ENCODE results near the gene LZTS2. TPM values are rescaled to one million over a fixed set of nuclear protein-coding genes. Genes with fewer than 3 reads are reported as not detected.

Gene LZTS2
- total and polyA plus RNA-seq, 10 donors = 21.8 to 76.6 (median 54.6) TPM

DNA sequence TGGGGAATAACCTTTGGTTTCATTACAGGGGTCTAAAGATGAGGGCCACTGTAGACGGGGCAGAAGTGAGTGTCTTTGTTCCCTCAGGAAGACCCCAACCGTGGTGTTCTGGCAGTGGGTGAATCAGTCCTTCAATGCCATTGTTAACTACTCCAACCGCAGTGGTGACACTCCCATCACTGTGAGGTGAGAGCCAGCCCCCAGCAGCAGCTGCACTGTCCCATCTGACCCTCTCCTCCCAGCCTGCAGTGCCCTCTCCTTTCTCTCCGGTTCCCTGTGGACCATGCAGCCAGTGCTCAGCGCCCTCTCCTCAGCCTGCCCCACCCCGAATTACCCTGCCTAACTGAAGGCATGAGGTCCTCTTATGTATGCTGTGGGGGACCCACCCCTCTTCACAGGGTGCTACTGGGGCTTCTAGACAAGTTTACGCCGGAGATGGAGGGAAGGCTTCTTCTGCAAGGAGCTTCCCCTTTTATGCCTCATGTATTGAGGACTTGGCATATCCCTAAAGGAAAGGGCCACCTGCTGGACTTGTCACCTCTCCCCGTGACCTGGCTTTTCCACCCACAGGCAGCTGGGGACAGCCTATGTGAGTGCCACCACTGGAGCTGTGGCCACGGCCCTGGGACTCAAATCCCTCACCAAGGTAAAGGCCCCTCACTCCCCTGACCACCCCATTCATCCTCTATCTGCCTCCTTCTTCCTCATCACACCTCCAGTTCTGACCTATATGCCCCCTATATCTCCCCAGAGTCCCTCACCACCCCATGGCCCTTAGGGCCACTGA lies 36.5 kb downstream of the LZTS2 start:
- no peak overlapping the region for H3K4me3 ChIP-seq
- peaks cover 5 to 61% (median 49%) of the 10 kb centered on the region in 6 donors for H3K36me3 ChIP-seq
- no peak for TF ChIP-seq POLR2A (IDR thresholded peaks at IDR 0.05)
- TF ChIP-seq POLR2AphosphoS5 (IDR thresholded peaks at IDR 0.05) = no peak
- TF ChIP-seq CTCF (IDR thresholded peaks at IDR 0.05 in 8 of 11, conservative IDR thresholded peaks at IDR 0.05 in 3 of 11) = no peak
- peak; percentile 51 for DNase-seq
- intact Hi-C loops (cut with DNase I; ENCODE audit: low total_unique reads) = no loop called here
- no peak overlapping the region for H3K27ac ChIP-seq
- H3K27me3 ChIP-seq (replicated peaks in 1 of 7) = no peaks in the 10 kb centered on the region
- H3K9me3 ChIP-seq = no peaks in the 10 kb centered on the region
- H3K4me1 ChIP-seq = peaks cover 6 to 36% (median 19%) of the 10 kb centered on the region in 6 donors
- 84 to 92% (median 88%) methylated on average over 10 of the region's 10 CpGs for WGBS, 5 donors

DNA sequence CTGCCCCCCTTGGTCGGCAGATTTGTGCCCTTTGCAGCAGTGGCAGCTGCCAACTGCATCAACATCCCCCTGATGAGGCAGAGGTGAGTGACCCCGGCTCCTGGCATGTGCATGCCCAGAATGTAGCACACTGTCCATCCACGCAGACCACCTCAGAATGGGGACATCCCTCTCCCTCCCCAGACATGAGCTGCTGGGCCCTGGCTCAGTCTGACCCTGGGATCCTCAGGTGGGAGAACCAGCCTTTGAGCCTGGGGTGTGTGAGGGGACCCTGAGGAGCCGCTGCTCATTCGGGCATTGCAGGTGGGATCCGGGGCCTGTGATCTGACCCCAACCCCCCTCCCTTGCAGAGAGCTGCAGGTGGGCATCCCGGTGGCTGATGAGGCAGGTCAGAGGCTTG lies 37.1 kb downstream of the LZTS2 start:
- intact Hi-C loops (cut with DNase I; ENCODE audit: low total_unique reads) = no loop called here
- no peaks in the 10 kb centered on the region for H3K9me3 ChIP-seq
- peak; percentile 59 for DNase-seq
- no peak overlapping the region for H3K4me3 ChIP-seq
- H3K27ac ChIP-seq = no peak overlapping the region
- 73 to 95% (median 83%) methylated on average over 2 to 7 of the region's 7 CpGs for WGBS, 5 donors
- TF ChIP-seq POLR2A (IDR thresholded peaks at IDR 0.05) (no peak), CTCF (IDR thresholded peaks at IDR 0.05 in 8 of 11, conservative IDR thresholded peaks at IDR 0.05 in 3 of 11) (no peak), POLR2AphosphoS5 (IDR thresholded peaks at IDR 0.05) (no peak)
- peaks cover 5 to 61% (median 49%) of the 10 kb centered on the region in 6 donors for H3K36me3 ChIP-seq
- H3K27me3 ChIP-seq (replicated peaks in 1 of 7) = no peaks in the 10 kb centered on the region
- H3K4me1 ChIP-seq = peaks cover 9 to 36% (median 22%) of the 10 kb centered on the region in 6 donors

- TF ChIP-seq POLR2AphosphoS5 (IDR thresholded peaks at IDR 0.05) = no peak
- no peak for TF ChIP-seq POLR2A (IDR thresholded peaks at IDR 0.05)
- TF ChIP-seq CTCF (IDR thresholded peaks at IDR 0.05 in 8 of 11, conservative IDR thresholded peaks at IDR 0.05 in 3 of 11) = no peak
- peaks cover 5 to 61% (median 49%) of the 10 kb centered on the region in 6 donors for H3K36me3 ChIP-seq
These were observed 38.9 kb downstream of the LZTS2 start for GRCh38 chr10:101038484-101038883.

GRCh38 chr10:101040061-101040460 lies 40.5 kb downstream of the LZTS2 start:
- no peak for DNase-seq
- Histone ChIP-seq H3K9me3 (no peaks in the 10 kb centered on the region), H3K4me1 (peaks cover 15 to 32% (median 25%) of the 10 kb centered on the region in 6 donors), H3K4me3 (no peak overlapping the region), H3K27me3 (replicated peaks in 1 of 7) (no peaks in the 10 kb centered on the region), H3K27ac (no peak overlapping the region), H3K36me3 (peaks cover 5 to 56% (median 47%) of the 10 kb centered on the region in 6 donors)
- WGBS, 5 donors = 89 to 100% (median 93%) methylated on average over 3 of the region's 3 CpGs
- intact Hi-C loops (cut with DNase I; ENCODE audit: low total_unique reads) = no loop called here
- TF ChIP-seq CTCF (IDR thresholded peaks at IDR 0.05 in 8 of 11, conservative IDR thresholded peaks at IDR 0.05 in 3 of 11) = peak in 1 of 11 experiments; percentile 9
- TF ChIP-seq POLR2AphosphoS5 (IDR thresholded peaks at IDR 0.05) = no peak

More at GRCh38 chr10:101038484-101038883, 38.9 kb downstream of the LZTS2 start:
- WGBS, 5 donors = 75 to 85% (median 79%) methylated on average over 5 of the region's 5 CpGs
- Histone ChIP-seq H3K4me3 (no peak overlapping the region), H3K9me3 (no peaks in the 10 kb centered on the region), H3K27ac (no peak overlapping the region), H3K27me3 (replicated peaks in 1 of 7) (no peaks in the 10 kb centered on the region), H3K4me1 (peaks cover 14 to 36% (median 25%) of the 10 kb centered on the region in 6 donors)
- intact Hi-C loops (cut with DNase I; ENCODE audit: low total_unique reads) = no loop called here
- peak; percentile 61 for DNase-seq
